Daoy (cell line): Measurements from ENCODE around the gene NCOA6. TPM values are rescaled to one million over a fixed set of nuclear protein-coding genes. Genes with fewer than 3 reads are reported as not detected.
A peak's percentile ranks its signal among the peaks of the same experiment; 100 is the strongest.

Experiments
- DNase-seq: peaks from one replicate; pipeline ENCODE4 v3.0.0-alpha.2; 2015; ENCODE audit warnings: low read depth
- total RNA-seq: library from RNA; depleted of rRNA; stranded (reverse); fragments of >200 nt; shearing (Covaris generic); gene quantifications from 2 replicates; pipeline ENCODE4 v1.2.3, GENCODE V29; 2014; rRNA removed

Gene NCOA6
- total RNA-seq, 1 experiment from 2014 or later = 7.8 TPM

DNA sequence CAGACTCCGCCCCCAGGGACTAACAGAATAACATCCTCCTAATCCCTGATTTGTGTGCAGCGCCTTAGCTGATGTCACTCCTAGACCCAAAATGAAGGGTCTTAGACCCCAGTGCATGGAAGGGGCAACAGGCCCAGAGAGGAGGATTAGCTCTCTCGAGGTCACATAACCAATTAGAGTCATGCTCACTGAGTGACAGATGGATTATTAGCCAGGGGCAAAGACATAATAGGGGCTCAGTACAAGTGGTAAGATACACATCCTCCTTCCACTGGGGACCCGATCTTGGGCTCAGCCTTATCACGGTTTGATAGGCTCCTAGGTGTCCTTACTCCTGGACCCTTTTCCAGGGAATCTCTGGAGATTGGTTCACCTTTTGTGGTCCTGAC, 120.4 kb downstream of the NCOA6 start:
- DNase-seq = no peak

DNA sequence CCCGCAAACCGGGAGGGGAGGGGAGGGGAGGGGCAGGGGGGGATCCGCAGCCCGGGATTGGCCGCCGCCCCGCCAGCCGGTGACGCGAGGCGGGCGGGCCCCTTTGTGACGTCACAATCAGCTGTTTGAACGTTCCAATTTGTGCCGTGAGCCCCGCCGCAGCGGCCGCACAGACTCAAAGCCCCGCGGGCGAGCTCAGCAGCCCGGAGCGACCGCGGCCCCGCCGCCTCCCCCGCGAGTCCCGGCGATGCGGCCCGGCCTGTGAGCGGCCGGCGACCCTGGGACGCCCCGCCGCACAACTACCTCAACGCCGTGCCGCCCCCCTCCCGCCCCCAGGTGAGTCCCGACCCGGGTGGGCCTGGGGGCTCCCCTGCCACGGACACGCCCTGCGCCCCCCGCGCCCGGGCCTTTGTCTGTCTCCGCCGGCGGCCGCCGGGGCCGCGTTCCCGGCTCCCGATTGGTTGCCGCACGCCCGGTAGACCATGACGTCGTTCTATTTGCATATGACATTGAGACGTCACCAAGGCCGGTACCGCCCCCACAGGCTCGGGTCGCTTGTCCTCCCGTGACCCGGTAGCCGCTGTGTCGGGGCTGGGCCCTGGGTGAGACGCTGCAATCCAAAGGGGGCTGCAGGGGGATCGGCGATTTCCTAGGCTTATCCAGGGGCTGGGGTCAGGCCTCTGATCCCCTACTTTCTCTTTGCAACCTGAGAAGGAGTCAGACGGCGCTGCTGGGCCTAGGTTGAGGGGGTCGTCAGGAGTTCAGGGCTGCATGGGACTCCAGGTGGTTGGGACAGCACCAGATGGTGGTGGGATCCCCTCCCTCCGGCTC, 121.1 kb downstream of the NCOA6 start, which contains the start of gene TP53INP2:
TSS of gene TP53INP2 (plus strand) at position 168 of the 831 bp plus-strand sequence. CDS start 4,396 bp downstream, outside the sequence.
- DNase-seq = peak; percentile 83

DNA sequence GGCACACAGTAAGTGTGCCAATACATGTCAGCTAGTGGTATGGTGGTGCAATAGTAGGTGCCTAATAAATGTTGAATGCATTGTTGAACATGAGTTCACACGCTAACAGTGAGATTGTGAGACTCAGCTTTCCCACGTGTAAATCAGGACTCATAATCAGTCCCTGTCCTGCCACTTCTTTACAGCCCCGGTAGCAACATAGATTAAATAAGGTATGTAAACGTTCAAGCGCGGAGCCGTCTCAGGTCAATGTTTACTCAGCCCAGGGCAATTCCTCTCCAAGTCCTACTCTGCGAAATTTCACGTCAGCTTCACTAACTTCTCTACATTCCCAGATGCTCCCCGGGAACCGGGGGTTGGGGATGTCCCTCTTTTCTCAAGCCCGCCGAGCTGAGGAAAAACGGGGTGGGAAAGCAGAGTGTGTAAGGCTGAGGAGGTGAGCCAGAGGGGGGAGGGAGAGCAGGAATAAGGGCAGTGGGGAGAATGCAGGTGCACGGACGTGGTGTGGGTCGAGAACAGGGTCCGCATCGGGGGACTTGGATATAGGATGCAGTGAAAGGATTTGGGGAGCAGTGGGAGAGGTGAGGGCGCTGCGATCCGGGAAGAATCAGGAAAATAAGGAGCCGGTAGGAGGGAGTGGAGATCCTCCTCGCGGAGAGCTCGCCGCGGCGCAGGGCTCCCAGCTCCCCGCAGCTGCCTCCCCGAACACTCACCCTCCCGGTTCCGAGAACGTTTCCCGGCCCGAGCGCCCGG, 121.9 kb downstream of the NCOA6 start:
- no peak for DNase-seq

DNA sequence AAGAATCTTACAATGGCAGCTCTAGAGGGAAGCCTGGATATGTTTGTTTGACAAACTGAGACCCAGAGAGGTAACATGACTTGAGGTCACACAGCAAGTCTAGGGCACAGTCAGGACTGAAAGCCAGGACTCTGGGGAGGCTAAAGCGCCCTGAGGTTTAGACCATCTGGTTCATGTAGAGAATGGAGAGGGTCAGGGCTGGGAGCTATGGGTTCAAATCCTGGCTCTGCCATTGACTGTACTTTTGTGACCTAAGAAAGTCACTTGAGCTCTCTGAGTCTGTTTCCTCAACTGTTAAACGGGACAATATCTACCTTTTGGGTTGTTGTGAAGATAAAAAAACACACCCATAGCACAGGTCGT, 122.4 kb downstream of the NCOA6 start:
- no peak for DNase-seq

DNA sequence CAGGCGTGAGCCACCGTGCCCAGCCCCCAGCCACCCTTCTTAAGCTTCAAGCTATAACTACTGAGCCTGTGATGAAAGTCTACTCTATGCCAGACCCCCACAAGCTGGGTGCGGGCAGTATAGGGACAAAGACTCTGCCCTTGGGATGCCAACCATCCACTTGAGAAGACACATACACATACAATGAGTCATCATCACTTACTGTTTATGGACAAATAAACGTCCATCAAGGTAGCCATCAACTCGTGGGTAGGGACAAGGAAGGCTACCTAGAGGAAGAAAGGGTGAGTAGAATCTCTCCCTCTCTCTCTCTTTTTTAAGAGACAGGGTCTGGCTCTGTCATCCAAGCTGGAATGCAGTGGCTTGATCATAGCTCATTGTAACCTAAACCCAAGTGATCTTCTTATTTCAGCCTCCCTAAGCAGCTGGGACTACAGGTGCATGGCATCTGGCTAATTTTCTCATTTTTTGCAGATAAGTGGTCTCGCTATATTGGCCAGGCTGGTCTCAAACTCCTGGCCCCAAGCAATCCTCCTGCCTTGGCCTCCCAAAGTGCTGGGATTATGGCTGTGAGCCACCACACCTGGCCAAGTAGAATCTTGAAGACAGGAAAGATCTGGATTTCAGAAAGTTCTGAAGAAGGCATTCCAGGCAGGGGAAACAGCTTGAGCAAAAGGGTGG, 123.9 kb downstream of the NCOA6 start:
- no peak for DNase-seq

DNA sequence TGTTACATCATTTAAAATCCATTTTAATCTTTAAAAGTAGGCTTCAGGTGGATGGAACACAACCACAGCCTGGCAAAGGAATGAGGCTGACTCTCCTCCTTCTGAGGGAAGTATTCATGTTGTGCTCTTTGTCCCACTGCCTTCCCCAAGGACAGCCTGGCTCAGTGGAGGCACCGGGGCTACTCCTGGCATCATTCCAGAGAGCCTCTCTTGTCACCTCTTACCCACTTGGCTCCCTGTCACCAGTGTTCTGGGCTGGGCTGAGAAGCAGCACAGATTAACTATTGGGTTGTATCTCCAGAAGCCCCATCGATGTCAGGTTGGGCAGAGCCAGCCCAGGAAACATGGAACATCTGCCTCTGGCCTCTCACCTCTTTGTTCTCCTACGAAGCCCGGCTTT, 132.0 kb downstream of the NCOA6 start:
- DNase-seq = no peak

DNA sequence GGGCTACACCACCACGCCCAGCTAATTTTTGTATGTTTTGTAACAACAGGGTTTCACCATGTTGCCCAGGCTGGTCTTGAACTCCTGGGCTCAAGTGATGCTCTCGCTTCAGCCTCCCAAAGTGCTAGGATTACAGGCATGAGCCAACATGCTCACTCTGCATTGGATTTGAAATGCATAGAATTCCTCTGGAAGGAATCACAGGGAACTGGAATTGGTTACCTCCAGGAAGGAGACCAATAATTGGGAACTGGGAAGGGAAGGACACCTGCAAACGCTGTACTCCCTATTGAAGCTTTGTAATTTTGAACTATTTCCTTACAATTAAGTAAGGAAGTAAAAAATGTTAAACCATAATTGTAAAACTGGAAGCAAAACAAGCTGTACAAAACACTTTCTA, 133.6 kb downstream of the NCOA6 start:
- DNase-seq = no peak

DNA sequence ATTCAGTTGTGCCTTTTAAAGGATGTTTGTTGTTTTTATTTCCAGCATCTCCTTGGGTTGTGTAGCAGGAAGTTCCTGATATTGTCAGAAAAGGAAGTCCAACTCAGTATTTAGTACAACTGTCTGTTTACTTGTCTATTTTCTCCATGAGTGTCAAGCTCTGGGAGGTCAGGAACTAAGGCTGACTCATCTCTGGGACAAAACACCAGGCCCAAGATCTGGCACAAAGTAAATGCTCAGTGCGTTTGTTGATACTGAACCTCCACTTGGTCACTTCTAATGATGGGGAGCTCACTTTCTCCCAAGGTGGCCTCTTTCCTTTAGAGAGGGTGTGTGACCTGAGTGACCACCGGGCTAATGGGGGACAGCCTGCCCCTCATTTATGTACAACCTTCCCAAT, 136.0 kb downstream of the NCOA6 start:
- DNase-seq = peak; percentile 41

DNA sequence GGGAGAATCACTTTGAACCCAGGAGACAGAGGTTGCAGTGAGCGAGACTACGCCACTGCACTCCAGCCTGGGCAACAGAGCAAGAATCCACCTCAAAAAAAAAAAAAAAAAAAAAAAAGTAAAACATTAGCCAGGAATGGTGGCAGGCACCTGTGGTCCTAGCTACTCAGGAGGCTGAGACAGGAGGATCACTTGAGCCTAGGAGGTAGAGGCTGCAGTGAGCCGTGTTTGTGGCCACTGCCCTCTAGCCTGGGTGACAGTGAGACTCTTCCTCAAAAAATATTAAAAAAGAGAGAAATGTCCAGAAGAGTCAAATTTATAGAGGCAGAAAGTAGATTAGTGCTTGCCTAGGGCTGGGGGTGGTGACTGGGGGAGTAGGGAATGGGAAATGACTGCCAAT, 141.8 kb downstream of the NCOA6 start:
- DNase-seq = no peak

DNA sequence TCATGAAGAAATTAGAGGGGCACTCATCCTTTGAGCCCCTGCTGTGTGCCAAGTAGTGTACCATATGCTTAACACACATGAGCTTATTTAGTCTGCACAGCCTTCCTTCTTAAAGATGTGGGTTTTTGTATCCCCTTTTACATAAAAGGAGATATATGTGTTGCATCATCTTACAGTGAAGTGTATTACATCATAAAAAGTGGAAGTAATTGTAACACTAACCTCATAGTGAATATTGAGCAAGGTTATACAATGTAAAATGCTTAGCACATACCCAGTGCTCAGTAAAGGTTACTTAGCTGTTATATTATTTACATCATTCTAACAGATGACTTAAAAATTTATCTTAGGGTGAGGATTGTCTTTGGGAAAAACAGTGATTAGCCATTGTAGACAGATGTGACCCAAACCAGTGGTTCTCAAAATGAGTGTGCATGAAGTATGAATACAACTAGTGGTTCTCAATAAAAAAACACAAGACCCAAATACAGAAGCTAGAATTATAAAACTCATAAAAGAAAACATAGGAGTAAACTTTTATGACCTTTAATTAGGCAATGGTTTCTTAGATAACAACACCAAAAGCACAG, 144.8 kb downstream of the NCOA6 start:
- DNase-seq = no peak

DNA sequence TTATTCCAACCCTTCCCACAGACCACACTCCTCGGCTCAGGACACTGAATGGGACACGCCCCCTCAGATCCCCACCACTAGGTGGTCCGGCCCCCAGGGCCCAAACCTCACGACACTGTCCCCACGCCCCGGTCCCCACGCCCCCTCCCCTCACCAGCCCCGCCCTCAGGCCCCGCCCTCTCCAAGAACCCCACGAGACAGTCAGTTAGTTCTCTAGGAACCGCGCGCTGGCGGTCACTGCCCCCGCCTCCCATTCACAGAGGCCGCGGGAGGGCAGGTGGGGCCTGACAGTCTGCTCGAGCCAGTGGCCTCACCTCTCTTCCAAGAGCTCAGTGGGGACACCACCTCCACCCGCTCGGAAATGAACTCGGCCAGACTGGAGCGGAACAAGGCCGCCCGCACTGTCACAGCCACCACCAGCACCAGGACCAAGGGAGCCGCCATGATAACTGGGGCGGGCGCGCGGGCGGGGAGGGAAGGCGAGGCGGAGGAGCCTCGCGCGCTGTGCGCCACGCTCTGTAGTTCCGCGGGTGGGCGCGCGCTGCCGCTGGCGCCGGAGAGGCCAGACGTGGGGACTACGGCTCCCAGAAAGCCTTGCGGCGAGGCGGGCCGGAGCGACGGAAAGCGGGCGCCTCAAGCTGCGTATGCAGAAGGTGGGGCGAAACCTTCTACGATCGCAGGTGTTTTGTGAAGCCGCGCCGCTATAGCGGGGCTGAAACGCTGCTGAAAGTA, 148.6 kb downstream of the NCOA6 start, which contains the start of gene PIGU:
TSS of gene PIGU (minus strand) at position 451 of the 732 bp plus-strand sequence. CDS start at position 444, 7 bp downstream.
- peak; percentile 97 for DNase-seq

DNA sequence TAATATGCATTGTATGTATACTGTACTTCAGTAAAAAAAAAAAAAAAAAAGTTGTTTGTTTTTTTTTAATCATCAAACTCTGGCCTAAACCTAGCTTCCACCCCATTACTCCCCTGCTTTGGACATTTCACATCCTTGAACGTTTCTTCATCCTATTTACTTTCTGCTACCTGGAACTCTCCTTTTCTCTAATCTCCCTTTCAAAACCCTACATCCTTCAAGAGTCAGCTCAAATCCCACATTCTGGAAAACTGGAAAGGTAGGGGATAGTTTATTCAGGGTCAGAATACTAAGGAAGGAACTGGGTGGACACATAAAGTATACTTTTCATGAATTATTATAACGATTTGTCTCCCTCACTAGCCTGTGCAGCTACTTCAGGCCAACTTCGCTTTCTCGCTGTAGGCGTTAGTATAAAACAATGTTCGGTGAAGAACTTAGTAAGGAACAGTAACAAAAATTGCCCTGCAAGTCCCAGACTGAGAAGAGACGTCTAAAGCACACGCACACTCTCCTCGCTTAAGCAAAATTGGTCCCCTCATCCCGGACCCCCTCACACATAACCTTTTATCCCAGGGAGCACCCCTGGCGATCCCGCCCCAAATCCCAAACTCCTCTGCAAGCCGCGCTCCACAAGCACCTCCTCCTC, 149.3 kb downstream of the NCOA6 start:
- no peak for DNase-seq

DNA sequence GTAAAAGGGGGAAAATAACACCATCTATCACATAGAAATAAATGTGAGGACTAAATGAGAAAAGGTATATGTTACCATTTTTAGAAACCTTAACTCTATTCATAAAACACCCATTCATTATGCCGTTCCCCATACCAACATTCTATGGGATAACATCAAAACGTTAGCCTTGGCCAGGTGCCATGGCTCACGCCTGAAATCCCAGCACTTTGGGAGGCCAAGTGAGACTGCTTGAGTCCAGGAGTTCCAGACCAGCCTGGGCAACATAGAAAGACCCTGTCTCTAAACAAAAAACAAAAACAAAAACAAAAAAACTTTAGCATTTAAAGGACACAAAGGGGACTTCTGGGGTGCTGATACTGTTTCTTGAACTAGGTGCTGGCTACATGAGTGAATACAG, 149.9 kb downstream of the NCOA6 start:
- DNase-seq = no peak

DNA sequence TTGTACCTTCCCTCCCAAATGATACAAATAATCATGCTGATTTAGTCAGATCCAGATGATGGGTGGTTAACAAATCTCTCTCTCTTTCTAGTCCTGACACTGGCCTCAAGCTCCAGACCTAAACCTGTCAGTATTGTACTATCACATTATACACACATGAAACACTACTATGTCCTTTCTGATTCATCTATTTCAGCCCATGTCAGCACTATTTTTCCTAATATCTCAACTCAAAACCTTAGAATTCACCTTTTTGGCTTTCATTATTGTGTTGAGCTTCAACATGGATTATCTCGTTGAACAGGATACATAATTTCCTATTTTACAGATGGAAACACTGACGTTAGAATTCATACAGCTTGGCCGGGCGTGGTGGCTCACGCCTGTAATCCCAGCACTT, 152.0 kb downstream of the NCOA6 start:
- no peak for DNase-seq

DNA sequence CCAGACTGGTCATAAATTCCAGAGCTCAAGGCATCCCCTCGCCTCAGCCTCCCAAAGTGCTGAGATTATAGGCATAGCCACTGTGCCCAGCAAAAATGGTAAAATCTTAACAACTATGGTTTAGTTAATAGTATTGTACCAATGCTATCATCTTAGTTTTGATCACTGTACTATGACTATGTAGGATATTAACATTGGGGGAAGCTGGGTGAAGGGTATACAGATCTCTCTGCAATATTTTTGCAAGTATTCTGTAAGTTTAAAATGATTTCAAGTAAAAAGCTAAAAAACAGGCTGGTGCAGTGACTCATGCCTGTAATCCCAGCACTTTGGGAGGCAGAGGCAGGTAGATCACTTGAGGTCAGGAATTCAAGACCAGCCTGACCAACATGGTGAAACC, 156.4 kb downstream of the NCOA6 start:
- no peak for DNase-seq

Other genes with a start within 250 kb of the NCOA6 start
- 9.7 and 11.7 TPM in 2 replicates for gene PIGU, start 148.6 kb downstream of the NCOA6 start, total RNA-seq
- 0.68 and 0.80 TPM in 2 replicates for gene TP53INP2, start 121.3 kb downstream of the NCOA6 start, total RNA-seq
- gene GGT7, start 47.2 kb upstream of the NCOA6 start, total RNA-seq = 1.5 and 2.1 TPM in 2 replicates
- gene ACSS2, start 51.0 kb upstream of the NCOA6 start, total RNA-seq = 11.7 and 17.3 TPM in 2 replicates
- 79.0 and 90.2 TPM in 2 replicates for gene GSS, start 130.2 kb upstream of the NCOA6 start, total RNA-seq
- not detected in 2 replicates for gene MYH7B, start 130.2 kb upstream of the NCOA6 start, total RNA-seq